ENCODE results near the gene PLEKHM3.
"Not testable (repeated sequence)": the region's sequence is repeated elsewhere in the genome, so short reads cannot be mapped to it uniquely, and the experiment has no call there.

Gene PLEKHM3

GRCh38 chr2:207919164-207919919, 106.0 kb downstream of the PLEKHM3 start:
- no peak for DNase-seq

GRCh38 chr2:207914716-207915115, 110.6 kb downstream of the PLEKHM3 start:
- no peak for DNase-seq

GRCh38 chr2:207913772-207914358, 111.5 kb downstream of the PLEKHM3 start:
- DNase-seq, result no peak

- no peak for DNase-seq
Observed at GRCh38 chr2:207911856-207912255, 113.5 kb downstream of the PLEKHM3 start.

GRCh38 chr2:207911215-207911614, 114.1 kb downstream of the PLEKHM3 start:
- DNase-seq, result no peak

- not testable (repeated sequence) for DNase-seq
Observed at GRCh38 chr2:207906495-207906894, 118.8 kb downstream of the PLEKHM3 start.

- no peak for DNase-seq
Observed at GRCh38 chr2:207905546-207905945, 119.8 kb downstream of the PLEKHM3 start.

GRCh38 chr2:207903236-207903635, 122.1 kb downstream of the PLEKHM3 start:
- DNase-seq, result no peak

GRCh38 chr2:207902821-207903220, 122.5 kb downstream of the PLEKHM3 start:
- DNase-seq, result no peak

GRCh38 chr2:207901829-207902228, 123.5 kb downstream of the PLEKHM3 start:
- no peak for DNase-seq

GRCh38 chr2:207901401-207901800, 123.9 kb downstream of the PLEKHM3 start:
- no peak for DNase-seq

- DNase-seq, result no peak
Observed at GRCh38 chr2:207898354-207898695, 127.0 kb downstream of the PLEKHM3 start.

GRCh38 chr2:207897541-207898353, 127.6 kb downstream of the PLEKHM3 start:
- DNase-seq, result no peak

- DNase-seq, result no peak
Observed at GRCh38 chr2:207896525-207897285, 128.6 kb downstream of the PLEKHM3 start.

- no peak for DNase-seq
Observed at GRCh38 chr2:207895274-207895860, 130.0 kb downstream of the PLEKHM3 start.

GRCh38 chr2:207892716-207893402, 132.5 kb downstream of the PLEKHM3 start:
- DNase-seq, result peak; percentile 11

- DNase-seq, result no peak
Observed at GRCh38 chr2:207891086-207891844, 134.1 kb downstream of the PLEKHM3 start.

GRCh38 chr2:207887500-207887899, 137.8 kb downstream of the PLEKHM3 start:
- no peak for DNase-seq

- no peak for DNase-seq
Observed at GRCh38 chr2:207885010-207885409, 140.3 kb downstream of the PLEKHM3 start.

GRCh38 chr2:207884127-207884526, 141.2 kb downstream of the PLEKHM3 start:
- DNase-seq, result no peak
